Activated T-cell treated with anti-CD3 and anti-CD28 coated beads for 24 hours (primary cell): ENCODE measurements around the gene NAA20.

Experiments used
- DNase-seq: peaks from one replicate; pipeline ENCODE4 v3.0.0-alpha.2; 2020; ENCODE audit warnings: low read depth

NAA20 gene

GRCh38 chr20:20017001-20017843 lies at the start of gene NAA20:
Gene NAA20 (plus strand): TSS chr20:20017362. CDS start chr20:20017397, 35 bp downstream.
- DNase-seq, result peak; percentile 88

GRCh38 chr20:19967445-19967844 lies 49.7 kb upstream of the NAA20 start:
- DNase-seq, result no peak

- DNase-seq, result no peak
Measured at GRCh38 chr20:19968028-19968427, 49.1 kb upstream of the NAA20 start.

GRCh38 chr20:19968466-19969073 lies 48.6 kb upstream of the NAA20 start:
- no peak for DNase-seq

GRCh38 chr20:19969106-19969505 lies 48.1 kb upstream of the NAA20 start:
- no peak for DNase-seq

- DNase-seq, result no peak
Measured at GRCh38 chr20:19969507-19970255, 47.5 kb upstream of the NAA20 start.

GRCh38 chr20:19970256-19970765 lies 46.9 kb upstream of the NAA20 start:
- no peak for DNase-seq

- no peak for DNase-seq
Measured at GRCh38 chr20:19971116-19971515, 46.0 kb upstream of the NAA20 start.

- no peak for DNase-seq
Measured at GRCh38 chr20:19973961-19974629, 43.1 kb upstream of the NAA20 start.

- DNase-seq, result no peak
Measured at GRCh38 chr20:19974630-19975435, 42.3 kb upstream of the NAA20 start.

GRCh38 chr20:19975436-19975799 lies 41.7 kb upstream of the NAA20 start:
- DNase-seq, result no peak

GRCh38 chr20:19975901-19976300 lies 41.3 kb upstream of the NAA20 start:
- DNase-seq, result no peak

- no peak for DNase-seq
Measured at GRCh38 chr20:19976595-19977372, 40.4 kb upstream of the NAA20 start.

GRCh38 chr20:19977373-19977770 lies 39.8 kb upstream of the NAA20 start:
- no peak for DNase-seq

- no peak for DNase-seq
Measured at GRCh38 chr20:19978511-19979210, 38.5 kb upstream of the NAA20 start.

- DNase-seq, result no peak
Measured at GRCh38 chr20:19981031-19981451, 36.1 kb upstream of the NAA20 start.

- no peak for DNase-seq
Measured at GRCh38 chr20:19986419-19986818, 30.7 kb upstream of the NAA20 start.

- DNase-seq, result no peak
Measured at GRCh38 chr20:19987046-19987445, 30.1 kb upstream of the NAA20 start.

- DNase-seq, result no peak
Measured at GRCh38 chr20:19990850-19991249, 26.3 kb upstream of the NAA20 start.

- no peak for DNase-seq
Measured at GRCh38 chr20:19991308-19991707, 25.9 kb upstream of the NAA20 start.
